Measurements from ENCODE around the gene ADAMTS9.

The ADAMTS9 gene

GRCh38 chr3:64494526-64494925 lies 193.3 kb downstream of the ADAMTS9 start:
- Histone ChIP-seq H3K27ac (ENCODE audit: low read length) (no peak overlapping the region), H3K4me1 (ENCODE audit: control insufficient read depth, low read depth, low read length) (peaks cover 23% of the 10 kb centered on the region), H3K9me3 (ENCODE audit: control insufficient read depth, low read depth, low read length) (no peaks in the 10 kb centered on the region), H3K4me3 (ENCODE audit: low read length) (no peak overlapping the region), H3K36me3 (ENCODE audit: control insufficient read depth, low read depth, low read length) (no peaks in the 10 kb centered on the region), H3K27me3 (ENCODE audit: control insufficient read depth, insufficient read depth, low read length) (peaks cover 10% of the 10 kb centered on the region), H3K9ac (ENCODE audit: low read length) (no peak overlapping the region)

GRCh38 chr3:64493149-64493548 lies 194.7 kb downstream of the ADAMTS9 start:
- peaks cover 10% of the 10 kb centered on the region for H3K27me3 ChIP-seq (ENCODE audit: control insufficient read depth, insufficient read depth, low read length)
- H3K9ac ChIP-seq (ENCODE audit: low read length) = no peak overlapping the region
- H3K27ac ChIP-seq (ENCODE audit: low read length) = no peak overlapping the region
- no peaks in the 10 kb centered on the region for H3K36me3 ChIP-seq (ENCODE audit: control insufficient read depth, low read depth, low read length)
- no peak overlapping the region for H3K4me3 ChIP-seq (ENCODE audit: low read length)
- no peaks in the 10 kb centered on the region for H3K9me3 ChIP-seq (ENCODE audit: control insufficient read depth, low read depth, low read length)
- H3K4me1 ChIP-seq (ENCODE audit: control insufficient read depth, low read depth, low read length) = peaks cover 30% of the 10 kb centered on the region

GRCh38 chr3:64491843-64492242 lies 196.0 kb downstream of the ADAMTS9 start:
- no peak overlapping the region for H3K27ac ChIP-seq (ENCODE audit: low read length)
- no peak overlapping the region for H3K9ac ChIP-seq (ENCODE audit: low read length)
- H3K4me3 ChIP-seq (ENCODE audit: low read length) = no peak overlapping the region
- peaks cover 10% of the 10 kb centered on the region for H3K27me3 ChIP-seq (ENCODE audit: control insufficient read depth, insufficient read depth, low read length)
- H3K36me3 ChIP-seq (ENCODE audit: control insufficient read depth, low read depth, low read length) = no peaks in the 10 kb centered on the region
- no peaks in the 10 kb centered on the region for H3K9me3 ChIP-seq (ENCODE audit: control insufficient read depth, low read depth, low read length)
- H3K4me1 ChIP-seq (ENCODE audit: control insufficient read depth, low read depth, low read length) = peaks cover 30% of the 10 kb centered on the region

GRCh38 chr3:64490180-64490724 lies 197.5 kb downstream of the ADAMTS9 start:
- H3K27ac ChIP-seq (ENCODE audit: low read length) = no peak overlapping the region
- no peaks in the 10 kb centered on the region for H3K9me3 ChIP-seq (ENCODE audit: control insufficient read depth, low read depth, low read length)
- no peaks in the 10 kb centered on the region for H3K36me3 ChIP-seq (ENCODE audit: control insufficient read depth, low read depth, low read length)
- H3K27me3 ChIP-seq (ENCODE audit: control insufficient read depth, insufficient read depth, low read length) = peaks cover 10% of the 10 kb centered on the region
- H3K9ac ChIP-seq (ENCODE audit: low read length) = no peak overlapping the region
- peaks cover 30% of the 10 kb centered on the region for H3K4me1 ChIP-seq (ENCODE audit: control insufficient read depth, low read depth, low read length)
- no peak overlapping the region for H3K4me3 ChIP-seq (ENCODE audit: low read length)

- Histone ChIP-seq H3K27me3 (ENCODE audit: control insufficient read depth, insufficient read depth, low read length) (peaks cover 10% of the 10 kb centered on the region), H3K27ac (ENCODE audit: low read length) (peak overlapping the region; percentile 26), H3K36me3 (ENCODE audit: control insufficient read depth, low read depth, low read length) (no peaks in the 10 kb centered on the region), H3K4me3 (ENCODE audit: low read length) (peak overlapping the region; percentile 31), H3K9ac (ENCODE audit: low read length) (peak overlapping the region; percentile 51), H3K4me1 (ENCODE audit: control insufficient read depth, low read depth, low read length) (peaks cover 30% of the 10 kb centered on the region), H3K9me3 (ENCODE audit: control insufficient read depth, low read depth, low read length) (no peaks in the 10 kb centered on the region)
Observed at GRCh38 chr3:64489361-64490044, 198.3 kb downstream of the ADAMTS9 start.

GRCh38 chr3:64488939-64489338 lies 198.9 kb downstream of the ADAMTS9 start:
- peaks cover 30% of the 10 kb centered on the region for H3K4me1 ChIP-seq (ENCODE audit: control insufficient read depth, low read depth, low read length)
- H3K9ac ChIP-seq (ENCODE audit: low read length) = peak overlapping the region; percentile 51
- H3K27ac ChIP-seq (ENCODE audit: low read length) = peak overlapping the region; percentile 26
- H3K9me3 ChIP-seq (ENCODE audit: control insufficient read depth, low read depth, low read length) = no peaks in the 10 kb centered on the region
- no peaks in the 10 kb centered on the region for H3K36me3 ChIP-seq (ENCODE audit: control insufficient read depth, low read depth, low read length)
- peaks cover 10% of the 10 kb centered on the region for H3K27me3 ChIP-seq (ENCODE audit: control insufficient read depth, insufficient read depth, low read length)
- peak overlapping the region; percentile 31 for H3K4me3 ChIP-seq (ENCODE audit: low read length)

- Histone ChIP-seq H3K36me3 (ENCODE audit: control insufficient read depth, low read depth, low read length) (no peaks in the 10 kb centered on the region), H3K27ac (ENCODE audit: low read length) (no peak overlapping the region), H3K4me1 (ENCODE audit: control insufficient read depth, low read depth, low read length) (peaks cover 6% of the 10 kb centered on the region), H3K9me3 (ENCODE audit: control insufficient read depth, low read depth, low read length) (no peaks in the 10 kb centered on the region), H3K27me3 (ENCODE audit: control insufficient read depth, insufficient read depth, low read length) (no peaks in the 10 kb centered on the region), H3K9ac (ENCODE audit: low read length) (no peak overlapping the region), H3K4me3 (ENCODE audit: low read length) (no peak overlapping the region)
Observed at GRCh38 chr3:64484289-64484992, 203.4 kb downstream of the ADAMTS9 start.

- Histone ChIP-seq H3K27ac (ENCODE audit: low read length) (no peak overlapping the region), H3K9ac (ENCODE audit: low read length) (no peak overlapping the region), H3K36me3 (ENCODE audit: control insufficient read depth, low read depth, low read length) (no peaks in the 10 kb centered on the region), H3K4me3 (ENCODE audit: low read length) (no peak overlapping the region), H3K4me1 (ENCODE audit: control insufficient read depth, low read depth, low read length) (no peaks in the 10 kb centered on the region), H3K27me3 (ENCODE audit: control insufficient read depth, insufficient read depth, low read length) (no peaks in the 10 kb centered on the region), H3K9me3 (ENCODE audit: control insufficient read depth, low read depth, low read length) (no peaks in the 10 kb centered on the region)
Observed at GRCh38 chr3:64483467-64483866, 204.3 kb downstream of the ADAMTS9 start.

GRCh38 chr3:64475037-64475436 lies 212.8 kb downstream of the ADAMTS9 start:
- Histone ChIP-seq H3K9ac (ENCODE audit: low read length) (no peak overlapping the region), H3K27ac (ENCODE audit: low read length) (no peak overlapping the region), H3K36me3 (ENCODE audit: control insufficient read depth, low read depth, low read length) (no peaks in the 10 kb centered on the region), H3K27me3 (ENCODE audit: control insufficient read depth, insufficient read depth, low read length) (no peaks in the 10 kb centered on the region), H3K9me3 (ENCODE audit: control insufficient read depth, low read depth, low read length) (no peaks in the 10 kb centered on the region), H3K4me3 (ENCODE audit: low read length) (no peak overlapping the region), H3K4me1 (ENCODE audit: control insufficient read depth, low read depth, low read length) (peaks cover 12% of the 10 kb centered on the region)

- Histone ChIP-seq H3K27me3 (ENCODE audit: control insufficient read depth, insufficient read depth, low read length) (no peaks in the 10 kb centered on the region), H3K9me3 (ENCODE audit: control insufficient read depth, low read depth, low read length) (no peaks in the 10 kb centered on the region), H3K27ac (ENCODE audit: low read length) (no peak overlapping the region), H3K36me3 (ENCODE audit: control insufficient read depth, low read depth, low read length) (no peaks in the 10 kb centered on the region), H3K9ac (ENCODE audit: low read length) (no peak overlapping the region), H3K4me1 (ENCODE audit: control insufficient read depth, low read depth, low read length) (peaks cover 12% of the 10 kb centered on the region), H3K4me3 (ENCODE audit: low read length) (no peak overlapping the region)
Observed at GRCh38 chr3:64473466-64473865, 214.3 kb downstream of the ADAMTS9 start.

GRCh38 chr3:64470436-64470835 lies 217.4 kb downstream of the ADAMTS9 start:
- Histone ChIP-seq H3K4me3 (ENCODE audit: low read length) (no peak overlapping the region), H3K4me1 (ENCODE audit: control insufficient read depth, low read depth, low read length) (peaks cover 12% of the 10 kb centered on the region), H3K27me3 (ENCODE audit: control insufficient read depth, insufficient read depth, low read length) (no peaks in the 10 kb centered on the region), H3K9ac (ENCODE audit: low read length) (no peak overlapping the region), H3K36me3 (ENCODE audit: control insufficient read depth, low read depth, low read length) (no peaks in the 10 kb centered on the region), H3K9me3 (ENCODE audit: control insufficient read depth, low read depth, low read length) (no peaks in the 10 kb centered on the region), H3K27ac (ENCODE audit: low read length) (no peak overlapping the region)

All from iPS-18a (cell line).